SH-SY5Y (cell line): ENCODE results near the gene ZNF831.

Experiments
- GATA2 ChIP-seq: IDR thresholded peaks from 2 replicates; pipeline ENCODE4 v1.6.1; 2011; ENCODE audit warnings: mild to moderate bottlenecking, low read depth, low read length
- GATA3 ChIP-seq: IDR thresholded peaks from 2 replicates; pipeline ENCODE4 v1.6.1; 2011; ENCODE audit warnings: low read depth, mild to moderate bottlenecking, low read length, moderate library complexity

GRCh38 chr20:59160389-59161115 lies 3.1 kb upstream of the ZNF831 start:
- TF ChIP-seq GATA2 (no peak), GATA3 (no peak)
